ENCODE data around the gene CCDC182. TPM values are rescaled to one million over a fixed set of nuclear protein-coding genes. Genes with fewer than 3 reads are reported as not detected.

Gene CCDC182
- not detected for total RNA-seq

GRCh38 chr17:57745242-57745641 is at the start of gene CCDC182:
Gene CCDC182, minus strand, starts transcription at chr17:57745299. Its CDS starts 27 bp downstream, at chr17:57745272.

Small RNAs within 50 kb of the gene (small RNA-seq; reads per million reads assigned to genes)
- not detected for gene RN7SKP94 (ENCODE audit: low replicate concordance)

Other genes with a start within 250 kb of the CCDC182 start
- 23.5 TPM for gene MRPS23, start 104.7 kb upstream of the CCDC182 start, total RNA-seq
- gene CUEDC1, start 210.1 kb upstream of the CCDC182 start, total RNA-seq = 14.1 TPM
- 93.3 TPM for gene VEZF1, start 243.0 kb upstream of the CCDC182 start, total RNA-seq

Measured in parietal lobe (tissue), 2 donors.